DOHH2 (cell line): ENCODE measurements around the gene CYCS.

Source experiments
- EZH2phosphoT487 ChIP-seq: fragments of 200-600 bp; sonication (generic); IDR thresholded peaks from 2 replicates; pipeline ENCODE4 v1.6.1; 2017; ENCODE audit warnings: borderline replicate concordance, mild to moderate bottlenecking, antibody characterized with exemption, low read length, moderate library complexity, mixed read lengths
- TF ChIP-seq, protein P1 (sequence below): fragments of 200-600 bp; sonication (generic); IDR thresholded peaks from one replicate; pipeline ENCODE4 v1.5.1; 2014; ENCODE audit warnings: antibody characterized with exemption, mild to moderate bottlenecking, low read depth, low read length; ENCODE audit not compliant: poor library complexity, severe bottlenecking

DNA sequence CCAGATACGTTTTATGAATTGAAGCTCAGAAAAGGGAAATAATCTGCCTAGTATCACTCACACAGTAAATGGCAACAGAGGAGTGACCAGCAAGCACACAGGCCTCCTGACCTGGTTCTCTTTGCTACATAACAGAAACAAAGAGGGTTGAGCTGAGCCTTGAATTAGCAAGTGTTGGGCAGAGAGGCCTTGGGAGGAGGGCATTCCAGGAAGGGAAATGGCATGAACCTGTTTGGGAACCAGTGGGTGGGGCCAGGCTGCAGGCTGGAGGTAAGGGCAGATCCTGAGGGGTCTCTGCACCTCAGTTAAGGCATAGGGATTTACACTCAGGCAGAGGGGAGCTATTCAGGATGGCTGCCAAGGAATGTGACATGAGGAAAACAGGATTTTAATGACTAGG lies 24.8 kb upstream of the CYCS start:
- TF ChIP-seq, protein P1, sequence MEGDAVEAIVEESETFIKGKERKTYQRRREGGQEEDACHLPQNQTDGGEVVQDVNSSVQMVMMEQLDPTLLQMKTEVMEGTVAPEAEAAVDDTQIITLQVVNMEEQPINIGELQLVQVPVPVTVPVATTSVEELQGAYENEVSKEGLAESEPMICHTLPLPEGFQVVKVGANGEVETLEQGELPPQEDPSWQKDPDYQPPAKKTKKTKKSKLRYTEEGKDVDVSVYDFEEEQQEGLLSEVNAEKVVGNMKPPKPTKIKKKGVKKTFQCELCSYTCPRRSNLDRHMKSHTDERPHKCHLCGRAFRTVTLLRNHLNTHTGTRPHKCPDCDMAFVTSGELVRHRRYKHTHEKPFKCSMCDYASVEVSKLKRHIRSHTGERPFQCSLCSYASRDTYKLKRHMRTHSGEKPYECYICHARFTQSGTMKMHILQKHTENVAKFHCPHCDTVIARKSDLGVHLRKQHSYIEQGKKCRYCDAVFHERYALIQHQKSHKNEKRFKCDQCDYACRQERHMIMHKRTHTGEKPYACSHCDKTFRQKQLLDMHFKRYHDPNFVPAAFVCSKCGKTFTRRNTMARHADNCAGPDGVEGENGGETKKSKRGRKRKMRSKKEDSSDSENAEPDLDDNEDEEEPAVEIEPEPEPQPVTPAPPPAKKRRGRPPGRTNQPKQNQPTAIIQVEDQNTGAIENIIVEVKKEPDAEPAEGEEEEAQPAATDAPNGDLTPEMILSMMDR = no peak
- TF ChIP-seq EZH2phosphoT487 = no peak
